Lower lobe of right lung (tissue), 2 donors: ENCODE data around the gene DBX1. TPM values are rescaled to one million over a fixed set of nuclear protein-coding genes. Genes with fewer than 3 reads are reported as not detected.

Experiments used
- ATAC-seq, 2 donors: fragments of 200-7000 bp; cut with Tn5 transposase; one replicate each; pipeline ENCODE4 v1.9.1; 2020 to 2022; ENCODE audit warnings: mild to moderate bottlenecking in 2 of 2, moderate library complexity in 2 of 2
- DNase-seq: peaks from one replicate; pipeline ENCODE4 v3.0.0-alpha.2; 2020
- H3K27ac ChIP-seq: fragments of 200-600 bp; one replicate; pipeline ENCODE4 v1.8.0; 2022
- H3K27me3 ChIP-seq: fragments of 200-600 bp; one replicate; pipeline ENCODE4 v1.8.0; 2022; ENCODE audit warnings: low read depth
- H3K36me3 ChIP-seq: fragments of 200-600 bp; one replicate; pipeline ENCODE4 v1.8.0; 2022; ENCODE audit warnings: mild to moderate bottlenecking
- H3K4me1 ChIP-seq: fragments of 200-600 bp; one replicate; pipeline ENCODE4 v1.8.0; 2022
- H3K4me3 ChIP-seq: fragments of 200-600 bp; one replicate; pipeline ENCODE4 v1.8.0; 2022; ENCODE audit warnings: mild to moderate bottlenecking
- H3K9me3 ChIP-seq: fragments of 200-600 bp; one replicate; pipeline ENCODE4 v1.8.0; 2022
- CTCF ChIP-seq: fragments of 200-600 bp; IDR thresholded peaks from one replicate; pipeline ENCODE4 v1.8.0; 2022; ENCODE audit warnings: antibody characterized with exemption, mild to moderate bottlenecking
- intact Hi-C: fragments of 100-400 bp; cut with DNase I; formaldehyde crosslinking; loops from one replicate; pipeline ENCODE4 v1.11.0; 2022
- long read RNA-seq: library from polyadenylated mRNA; unstranded; transcript quantifications from one replicate; pipeline ENCODE4 v2.0.0, GENCODE V29; 2021
- total RNA-seq: library from RNA; stranded (reverse); fragmentation: NEBNext Ultra II Directional; extraction: Animal tissue kit (Norgen Biotek cat#: 25700); gene quantifications from one replicate; pipeline ENCODE4 v1.2.1, GENCODE V29; 2021
- donor health status: DM: no; HTN: yes; CAD: no; lungs with severe emphysema.

DBX1 gene
- total RNA-seq: not detected
- long read RNA-seq: 0 reads

- no peak for DNase-seq
- no peak for ATAC-seq
- Histone ChIP-seq H3K36me3 (no peaks in the 10 kb centered on the region), H3K27ac (no peak within 1 kb of the TSS), H3K27me3 (peaks cover 100% of the 10 kb centered on the region), H3K9me3 (no peaks in the 10 kb centered on the region), H3K4me3 (no peak within 1 kb of the TSS), H3K4me1 (peaks cover 23% of the 10 kb centered on the region)
- intact Hi-C loops: no loop called here
- TF ChIP-seq CTCF: no peak
These were observed at the start of gene DBX1 for GRCh38 chr11:20160425-20161229. Gene DBX1 (minus strand): TSS chr11:20160475. CDS start chr11:20160324, 151 bp downstream.

GRCh38 chr11:20208622-20209111 lies 48.4 kb upstream of the DBX1 start:
- no peak overlapping the region for H3K4me3 ChIP-seq
- ATAC-seq (no peak), DNase-seq (no peak)
- no peaks in the 10 kb centered on the region for H3K9me3 ChIP-seq
- intact Hi-C loops: no loop called here
- H3K27me3 ChIP-seq: peaks cover 52% of the 10 kb centered on the region
- no peak overlapping the region for H3K27ac ChIP-seq
- no peaks in the 10 kb centered on the region for H3K4me1 ChIP-seq
- H3K36me3 ChIP-seq: no peaks in the 10 kb centered on the region
- TF ChIP-seq CTCF: no peak

GRCh38 chr11:20207781-20208621 lies 47.7 kb upstream of the DBX1 start:
- H3K27me3 ChIP-seq: peaks cover 59% of the 10 kb centered on the region
- DNase-seq (peak; percentile 49), ATAC-seq (peak; percentile 54 to 63)
- no peaks in the 10 kb centered on the region for H3K36me3 ChIP-seq
- intact Hi-C loops: no loop called here
- H3K9me3 ChIP-seq: no peaks in the 10 kb centered on the region
- no peak overlapping the region for H3K4me3 ChIP-seq
- H3K27ac ChIP-seq: no peak overlapping the region
- TF ChIP-seq CTCF: no peak
- no peaks in the 10 kb centered on the region for H3K4me1 ChIP-seq

- TF ChIP-seq CTCF: no peak
- intact Hi-C loops: no loop called here
- peaks cover 62% of the 10 kb centered on the region for H3K27me3 ChIP-seq
- no peaks in the 10 kb centered on the region for H3K4me1 ChIP-seq
- no peak overlapping the region for H3K4me3 ChIP-seq
- no peak overlapping the region for H3K27ac ChIP-seq
- H3K36me3 ChIP-seq: no peaks in the 10 kb centered on the region
- no peaks in the 10 kb centered on the region for H3K9me3 ChIP-seq
- DNase-seq: no peak
- ATAC-seq: no peak
These were observed 45.5 kb upstream of the DBX1 start for GRCh38 chr11:20205807-20206206.

GRCh38 chr11:20204681-20205080 lies 44.4 kb upstream of the DBX1 start:
- Histone ChIP-seq H3K27ac (no peak overlapping the region), H3K36me3 (no peaks in the 10 kb centered on the region), H3K9me3 (no peaks in the 10 kb centered on the region), H3K4me1 (no peaks in the 10 kb centered on the region), H3K27me3 (peaks cover 56% of the 10 kb centered on the region), H3K4me3 (no peak overlapping the region)
- intact Hi-C loops: no loop called here
- no peak for ATAC-seq
- no peak for TF ChIP-seq CTCF
- DNase-seq: no peak
